PC-3 (cell line): Measurements from ENCODE around the gene AFF1.

Source experiments
- EZH2phosphoT487 ChIP-seq: fragments of 300-600 bp; sonication (generic); IDR thresholded peaks from 2 replicates; pipeline ENCODE4 v1.6.1; 2018; ENCODE audit warnings: mild to moderate bottlenecking, antibody characterized with exemption, low read length, borderline replicate concordance
- TF ChIP-seq, protein P1 (sequence below): fragments of 300-600 bp; sonication (generic); conservative IDR thresholded peaks from 2 replicates; pipeline ENCODE4 v1.5.1; 2017; ENCODE audit warnings: antibody characterized with exemption, low read depth, mild to moderate bottlenecking, low read length

DNA sequence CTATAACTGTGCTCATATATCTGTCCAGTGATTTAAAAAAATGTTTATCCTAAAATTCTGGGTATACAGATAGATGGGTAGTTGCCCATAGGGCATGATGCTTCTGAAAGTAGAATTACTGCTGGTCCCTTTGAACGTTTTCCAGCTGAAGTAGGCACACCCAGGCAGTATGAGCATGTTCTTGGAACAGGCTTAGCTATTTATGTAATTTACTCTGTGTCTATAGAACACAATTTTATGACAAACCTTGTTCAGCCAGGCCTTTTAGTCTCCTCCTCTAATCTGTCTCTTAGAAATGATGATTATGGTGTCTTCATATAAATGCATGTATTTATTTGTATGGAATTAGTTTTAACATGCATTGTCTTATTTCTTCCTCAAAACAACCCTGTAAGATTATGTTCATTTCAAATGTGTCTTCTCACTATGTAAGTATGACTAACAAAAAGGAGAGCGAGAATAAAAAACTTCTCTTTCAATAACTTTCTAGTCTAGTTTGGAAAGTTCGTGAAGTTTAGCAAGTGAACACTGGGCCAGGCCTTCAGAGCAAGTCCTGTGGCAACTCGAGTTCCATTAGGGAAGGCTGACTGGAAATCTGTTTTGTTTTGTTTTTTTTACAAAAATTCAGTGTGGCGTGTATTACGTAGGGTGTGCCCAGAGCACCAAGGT is 142.0 kb downstream of the AFF1 start:
- TF ChIP-seq, protein P1, sequence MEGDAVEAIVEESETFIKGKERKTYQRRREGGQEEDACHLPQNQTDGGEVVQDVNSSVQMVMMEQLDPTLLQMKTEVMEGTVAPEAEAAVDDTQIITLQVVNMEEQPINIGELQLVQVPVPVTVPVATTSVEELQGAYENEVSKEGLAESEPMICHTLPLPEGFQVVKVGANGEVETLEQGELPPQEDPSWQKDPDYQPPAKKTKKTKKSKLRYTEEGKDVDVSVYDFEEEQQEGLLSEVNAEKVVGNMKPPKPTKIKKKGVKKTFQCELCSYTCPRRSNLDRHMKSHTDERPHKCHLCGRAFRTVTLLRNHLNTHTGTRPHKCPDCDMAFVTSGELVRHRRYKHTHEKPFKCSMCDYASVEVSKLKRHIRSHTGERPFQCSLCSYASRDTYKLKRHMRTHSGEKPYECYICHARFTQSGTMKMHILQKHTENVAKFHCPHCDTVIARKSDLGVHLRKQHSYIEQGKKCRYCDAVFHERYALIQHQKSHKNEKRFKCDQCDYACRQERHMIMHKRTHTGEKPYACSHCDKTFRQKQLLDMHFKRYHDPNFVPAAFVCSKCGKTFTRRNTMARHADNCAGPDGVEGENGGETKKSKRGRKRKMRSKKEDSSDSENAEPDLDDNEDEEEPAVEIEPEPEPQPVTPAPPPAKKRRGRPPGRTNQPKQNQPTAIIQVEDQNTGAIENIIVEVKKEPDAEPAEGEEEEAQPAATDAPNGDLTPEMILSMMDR = no peak
- TF ChIP-seq EZH2phosphoT487 = no peak
